Measurements from ENCODE around the gene RFFL. TPM values are rescaled to one million over a fixed set of nuclear protein-coding genes. Genes with fewer than 3 reads are reported as not detected.

Gene RFFL
- total RNA-seq, 4 donors from 2014 or later = 16.7 to 43.8 (median 30.8) TPM

GRCh38 chr17:34991606-34992005 is 71.9 kb downstream of the RFFL start:
- Histone ChIP-seq H3K9me3 (no peaks in the 10 kb centered on the region), H3K36me3 (peaks cover 0 to 100% of the 10 kb centered on the region in 2 donors), H3K27ac (peak overlapping the region in 3 of 4 donors; percentile 32 to 47 (median 33)), H3K4me1 (peaks cover 0 to 10% (median 0%) of the 10 kb centered on the region in 3 donors), H3K4me3 (no peak overlapping the region), H3K27me3 (no peaks in the 10 kb centered on the region)
- ATAC-seq = no peak
- WGBS, 2 donors (ENCODE audit: low coverage in 1 of 2) = no CpG with 5 or more reads among the region's 3 CpGs
- TF ChIP-seq CTCF (IDR thresholded peaks at IDR 0.05) = no peak

- Histone ChIP-seq H3K36me3 (peaks cover 0 to 100% of the 10 kb centered on the region in 2 donors), H3K27ac (peak overlapping the region in 3 of 4 donors; percentile 32 to 47 (median 33)), H3K27me3 (no peaks in the 10 kb centered on the region), H3K4me1 (peaks cover 0 to 9% (median 0%) of the 10 kb centered on the region in 3 donors), H3K4me3 (no peak overlapping the region), H3K9me3 (no peaks in the 10 kb centered on the region)
- TF ChIP-seq POLR2AphosphoS5 (IDR thresholded peaks at IDR 0.05) (peak; percentile 50), EP300 (IDR thresholded peaks at IDR 0.05) (no peak), POLR2A (IDR thresholded peaks at IDR 0.05) (no peak)
- no peak for ATAC-seq
- 17 to 48% methylated on average over 5 to 6 of the region's 6 CpGs for WGBS, 2 donors (ENCODE audit: low coverage in 1 of 2)
Observed at GRCh38 chr17:34990921-34991365, 72.6 kb downstream of the RFFL start.

GRCh38 chr17:34989473-34989872 is 74.0 kb downstream of the RFFL start:
- H3K27ac ChIP-seq = peak overlapping the region in 1 of 4 donors; percentile 6
- H3K4me1 ChIP-seq = peaks cover 0 to 16% (median 0%) of the 10 kb centered on the region in 3 donors
- H3K27me3 ChIP-seq = no peaks in the 10 kb centered on the region
- ATAC-seq = no peak
- no peaks in the 10 kb centered on the region for H3K9me3 ChIP-seq
- no peak overlapping the region for H3K4me3 ChIP-seq
- WGBS, 2 donors (ENCODE audit: low coverage in 1 of 2) = 83 to 90% methylated on average over 2 to 4 of the region's 10 CpGs
- no peak for TF ChIP-seq POLR2AphosphoS5 (IDR thresholded peaks at IDR 0.05)
- no peak for TF ChIP-seq CTCF (IDR thresholded peaks at IDR 0.05)
- TF ChIP-seq POLR2A (IDR thresholded peaks at IDR 0.05) = no peak
- no peak for TF ChIP-seq EP300 (IDR thresholded peaks at IDR 0.05)
- peaks cover 0 to 97% of the 10 kb centered on the region in 2 donors for H3K36me3 ChIP-seq

GRCh38 chr17:34988644-34989043 is 74.9 kb downstream of the RFFL start:
- Histone ChIP-seq H3K27me3 (no peaks in the 10 kb centered on the region), H3K4me3 (no peak overlapping the region), H3K36me3 (peaks cover 0 to 95% of the 10 kb centered on the region in 2 donors), H3K9me3 (no peaks in the 10 kb centered on the region), H3K27ac (no peak overlapping the region), H3K4me1 (peaks cover 0 to 25% (median 0%) of the 10 kb centered on the region in 3 donors)
- WGBS, 2 donors (ENCODE audit: low coverage in 1 of 2) = 83 to 86% methylated on average over 2 of the region's 2 CpGs
- no peak for TF ChIP-seq POLR2A (IDR thresholded peaks at IDR 0.05)
- no peak for TF ChIP-seq EP300 (IDR thresholded peaks at IDR 0.05)
- no peak for TF ChIP-seq CTCF (IDR thresholded peaks at IDR 0.05)
- TF ChIP-seq POLR2AphosphoS5 (IDR thresholded peaks at IDR 0.05) = no peak
- ATAC-seq = no peak

- ATAC-seq = no peak
- Histone ChIP-seq H3K4me3 (no peak overlapping the region), H3K27me3 (no peaks in the 10 kb centered on the region), H3K27ac (no peak overlapping the region), H3K9me3 (no peaks in the 10 kb centered on the region), H3K36me3 (peaks cover 0 to 85% of the 10 kb centered on the region in 2 donors), H3K4me1 (peaks cover 0 to 38% (median 1%) of the 10 kb centered on the region in 3 donors)
- WGBS, 2 donors (ENCODE audit: low coverage in 1 of 2) = 74 to 95% methylated on average over 2 of the region's 2 CpGs
- TF ChIP-seq CTCF (IDR thresholded peaks at IDR 0.05) = no peak
- no peak for TF ChIP-seq EP300 (IDR thresholded peaks at IDR 0.05)
- TF ChIP-seq POLR2AphosphoS5 (IDR thresholded peaks at IDR 0.05) = no peak
- no peak for TF ChIP-seq POLR2A (IDR thresholded peaks at IDR 0.05)
Observed at GRCh38 chr17:34987232-34987631, 76.3 kb downstream of the RFFL start.
